Spleen (tissue), 11 donors: ENCODE measurements around the gene L3MBTL3. TPM values are rescaled to one million over a fixed set of nuclear protein-coding genes. Genes with fewer than 3 reads are reported as not detected.

Source experiments
- DNase-seq: peaks from one replicate; pipeline ENCODE4 v3.0.0-alpha.2; 2020
- H3K27ac ChIP-seq, 8 donors: fragments of 200-600 bp; sonication (generic) in 7 of 8; 1 replicate in 4 of 8; 2 replicates in 4 of 8; pipeline versions ENCODE4 v1.5.0 to v1.8.0; 2016 to 2021; ENCODE audit warnings: inconsistent platforms in 4 of 8, mild to moderate bottlenecking in 4 of 8, moderate library complexity in 1 of 8
- H3K27me3 ChIP-seq, 7 donors: fragments of 200-600 bp; sonication (generic) in 6 of 7; replicated peaks in 1 of 7; 1 replicate in 4 of 7; 2 replicates in 3 of 7; pipeline versions ENCODE4 v1.5.0 to v1.8.0; 2016 to 2021; ENCODE audit warnings: inconsistent platforms in 3 of 7, mild to moderate bottlenecking in 1 of 7
- H3K36me3 ChIP-seq, 6 donors: fragments of 200-600 bp; sonication (generic) in 5 of 6; 1 replicate in 4 of 6; 2 replicates in 2 of 6; pipeline versions ENCODE4 v1.5.0 to v1.8.0; 2016 to 2021; ENCODE audit warnings: inconsistent platforms in 2 of 6
- H3K4me1 ChIP-seq, 6 donors: fragments of 200-600 bp; sonication (generic) in 5 of 6; 1 replicate in 3 of 6; 2 replicates in 3 of 6; pipeline versions ENCODE4 v1.5.0 to v1.8.0; 2016 to 2021; ENCODE audit warnings: inconsistent platforms in 3 of 6
- H3K4me3 ChIP-seq, 8 donors: fragments of 200-600 bp; sonication (generic) in 7 of 8; 1 replicate in 4 of 8; 2 replicates in 4 of 8; pipeline versions ENCODE4 v1.5.0 to v1.8.0; 2016 to 2021; ENCODE audit warnings: inconsistent platforms in 4 of 8, mild to moderate bottlenecking in 4 of 8, moderate library complexity in 2 of 8
- H3K9me3 ChIP-seq, 8 donors: fragments of 200-600 bp; sonication (generic) in 7 of 8; 1 replicate in 4 of 8; 2 replicates in 4 of 8; pipeline versions ENCODE4 v1.5.0 to v1.8.0; 2016 to 2021; ENCODE audit warnings: inconsistent platforms in 4 of 8
- CTCF ChIP-seq, 11 experiments: fragments of 200-600 bp in 7 of 11; fragments of 450-650 bp in 4 of 11; sonication (generic) in 4 of 11; IDR thresholded peaks in 8 of 11; conservative IDR thresholded peaks in 3 of 11; 1 replicate in 7 of 11; 2 replicates in 4 of 11; pipeline versions ENCODE4 v1.4.0 to v1.8.0; 2016 to 2021; ENCODE audit warnings: antibody characterized with exemption in 11 of 11, inconsistent platforms in 4 of 11, mild to moderate bottlenecking in 1 of 11
- POLR2A ChIP-seq, 3 donors: fragments of 450-650 bp; IDR thresholded peaks; one replicate each; pipeline ENCODE4 v1.5.1; 2017; ENCODE audit warnings: antibody characterized with exemption in 3 of 3, mild to moderate bottlenecking in 1 of 3
- POLR2AphosphoS5 ChIP-seq, 3 donors: sonication (generic); formaldehyde crosslinking; IDR thresholded peaks; one replicate each; pipeline ENCODE4 v1.5.1; 2017; ENCODE audit warnings: antibody characterized with exemption in 3 of 3
- WGBS, 5 donors: extraction: QIAGEN DNeasy Blood & Tissue Kit in 3 of 5; methylation state at CpG; one replicate each; pipeline versions ENCODE4 v1.1.5 to v1.1.7; 2013 to 2018; 5-methylcytosine and 5-hydroxymethylcytosine counted together
- intact Hi-C: fragments of 100-400 bp; cut with DNase I; formaldehyde crosslinking; loops from one replicate; pipeline ENCODE4 v1.15.0; 2023; ENCODE audit warnings: low total_unique reads
- polyA plus RNA-seq, 3 donors: library from polyadenylated mRNA; stranded (reverse); fragments of 200-250 nt; gene quantifications; one replicate each; pipeline ENCODE4 v1.2.1, GENCODE V29; 2013
- total RNA-seq, 7 donors: library from RNA; depleted of rRNA in 3 of 7; stranded (reverse); fragments of >200 nt in 3 of 7; fragmentation: NEBNext Ultra II Directional in 4 of 7; extraction: Animal tissue kit (Norgen Biotek cat#: 25700) in 4 of 7; gene quantifications; one replicate each; pipeline versions ENCODE4 v1.1.0 to v1.2.1, GENCODE V29; 2016 to 2021
- donor health status: healthy with polysubstance abuse.
- donor health status: DM: no; HTN: no; CAD: no; lungs with moderate emphysema.
- donor health status: DM: no; HTN: no; CAD: no.
- donor health status: Bipolar disorder and iron deficiency.
- donor health status: healthy.
- donor health status: DM: no; HTN: no; CAD: no.
- donor health status: DM: yes; HTN: yes; CAD: no.

The L3MBTL3 gene
- total and polyA plus RNA-seq, 10 donors = 7.0 to 45.6 (median 26.0) TPM

GRCh38 chr6:130020073-130020906, 1.9 kb downstream of the L3MBTL3 start:
- no peak for TF ChIP-seq CTCF (IDR thresholded peaks at IDR 0.05 in 8 of 11, conservative IDR thresholded peaks at IDR 0.05 in 3 of 11)
- TF ChIP-seq POLR2A (IDR thresholded peaks at IDR 0.05) = no peak
- peak in 2 of 3 donors; percentile 39 to 60 for TF ChIP-seq POLR2AphosphoS5 (IDR thresholded peaks at IDR 0.05)
- H3K36me3 ChIP-seq = peaks cover 0 to 24% (median 3%) of the 10 kb centered on the region in 6 donors
- no peaks in the 10 kb centered on the region for H3K9me3 ChIP-seq
- DNase-seq = peak; percentile 91
- 0 to 1% (median 0%) methylated on average over 56 to 84 of the region's 84 CpGs for WGBS, 5 donors
- H3K4me1 ChIP-seq = peaks cover 3 to 32% (median 23%) of the 10 kb centered on the region in 6 donors
- peak overlapping the region; percentile 71 to 97 (median 80) for H3K4me3 ChIP-seq
- peak overlapping the region; percentile 91 to 98 (median 95) for H3K27ac ChIP-seq
- no peaks in the 10 kb centered on the region for H3K27me3 ChIP-seq
- intact Hi-C loops = loop anchor here (10.0 kb wide), 1 partner anchor 425 kb away; no protein-coding TSS in a partner anchor

- Histone ChIP-seq H3K4me3 (peak overlapping the region; percentile 71 to 97 (median 80)), H3K36me3 (peaks cover 0 to 32% (median 3%) of the 10 kb centered on the region in 6 donors), H3K9me3 (no peaks in the 10 kb centered on the region), H3K27me3 (no peaks in the 10 kb centered on the region), H3K4me1 (peaks cover 3 to 32% (median 23%) of the 10 kb centered on the region in 6 donors), H3K27ac (peak overlapping the region; percentile 91 to 98 (median 95))
- TF ChIP-seq CTCF (IDR thresholded peaks at IDR 0.05 in 8 of 11, conservative IDR thresholded peaks at IDR 0.05 in 3 of 11) (peak; percentile 70 to 87 (median 83)), POLR2A (IDR thresholded peaks at IDR 0.05) (no peak), POLR2AphosphoS5 (IDR thresholded peaks at IDR 0.05) (peak in 1 of 3 donors; percentile 63)
- intact Hi-C loops = loop anchor here (10.0 kb wide), 1 partner anchor 426 kb away; no protein-coding TSS in a partner anchor
- WGBS, 5 donors = 9 to 10% (median 9%) methylated on average over 29 of the region's 29 CpGs
- DNase-seq = peak; percentile 86
Measured at GRCh38 chr6:130020907-130021629, 2.7 kb downstream of the L3MBTL3 start.

GRCh38 chr6:130026859-130027258, 8.5 kb downstream of the L3MBTL3 start:
- H3K4me1 ChIP-seq = peaks cover 9 to 46% (median 28%) of the 10 kb centered on the region in 6 donors
- no peaks in the 10 kb centered on the region for H3K9me3 ChIP-seq
- intact Hi-C loops = loop anchor here (10.0 kb wide), 1 partner anchor 432 kb away; no protein-coding TSS in a partner anchor
- no peak overlapping the region for H3K4me3 ChIP-seq
- H3K36me3 ChIP-seq = peaks cover 0 to 38% (median 4%) of the 10 kb centered on the region in 6 donors
- 78 to 95% (median 90%) methylated on average over 2 of the region's 2 CpGs for WGBS, 5 donors
- no peaks in the 10 kb centered on the region for H3K27me3 ChIP-seq
- DNase-seq = no peak
- peak overlapping the region in 4 of 8 donors; percentile 56 to 76 (median 58) for H3K27ac ChIP-seq
- TF ChIP-seq POLR2AphosphoS5 (IDR thresholded peaks at IDR 0.05) = no peak
- TF ChIP-seq CTCF (IDR thresholded peaks at IDR 0.05 in 8 of 11, conservative IDR thresholded peaks at IDR 0.05 in 3 of 11) = no peak
- no peak for TF ChIP-seq POLR2A (IDR thresholded peaks at IDR 0.05)
